MM.1S (cell line): ENCODE measurements around the gene FDX2.

Source experiments
- DNase-seq: peaks from one replicate; pipeline ENCODE4 v3.0.0-alpha.2; 2015
- H2AFZ ChIP-seq: fragments of 300-600 bp; sonication (generic); 2 replicates; pipeline ENCODE4 v1.6.0; 2016; ENCODE audit warnings: antibody characterized with exemption, low read length
- H3F3A ChIP-seq: fragments of 300-600 bp; sonication (generic); 2 replicates; pipeline ENCODE4 v1.6.1; 2016; ENCODE audit warnings: mild to moderate bottlenecking, antibody characterized with exemption, low read length, moderate library complexity, mixed read lengths; ENCODE audit not compliant: insufficient read depth
- H3K27ac ChIP-seq: fragments of 300-600 bp; sonication (generic); 2 replicates; pipeline ENCODE4 v1.5.1; 2016; ENCODE audit warnings: mild to moderate bottlenecking, low read length
- H3K27me3 ChIP-seq: fragments of 300-600 bp; sonication (generic); replicated peaks from 2 replicates; pipeline ENCODE4 v1.6.0; 2016; ENCODE audit warnings: low read length; ENCODE audit not compliant: insufficient read depth
- H3K36me3 ChIP-seq: fragments of 300-600 bp; sonication (generic); replicated peaks from 2 replicates; pipeline ENCODE4 v1.6.1; 2016; ENCODE audit warnings: mild to moderate bottlenecking, low read length, mixed read lengths; ENCODE audit not compliant: insufficient read depth
- H3K4me1 ChIP-seq: fragments of 300-600 bp; sonication (generic); 2 replicates; pipeline ENCODE4 v1.6.1; 2016; ENCODE audit warnings: low read length, mixed read lengths
- H3K4me2 ChIP-seq: fragments of 300-600 bp; sonication (generic); 2 replicates; pipeline ENCODE4 v1.6.0; 2016; ENCODE audit warnings: low read depth, low read length
- H3K4me3 ChIP-seq: fragments of 300-600 bp; sonication (generic); 2 replicates; pipeline ENCODE4 v1.5.1; 2016; ENCODE audit warnings: low read length, mixed read lengths
- H3K79me2 ChIP-seq: fragments of 300-600 bp; sonication (generic); 2 replicates; pipeline ENCODE4 v1.6.1; 2016; ENCODE audit warnings: mixed run types, low read length, mixed read lengths
- H3K9ac ChIP-seq: fragments of 300-600 bp; sonication (generic); 2 replicates; pipeline ENCODE4 v1.6.1; 2016; ENCODE audit warnings: low read length, mixed read lengths
- H3K9me2 ChIP-seq: fragments of 300-600 bp; sonication (generic); replicated peaks from 2 replicates; pipeline ENCODE4 v1.6.1; 2016; ENCODE audit warnings: mild to moderate bottlenecking, low read length, mixed read lengths; ENCODE audit not compliant: insufficient read depth
- H3K9me3 ChIP-seq: fragments of 300-600 bp; sonication (generic); replicated peaks from 2 replicates; pipeline ENCODE4 v1.6.1; 2016; ENCODE audit warnings: mild to moderate bottlenecking, low read length, mixed read lengths; ENCODE audit not compliant: insufficient read depth
- H4K20me1 ChIP-seq: fragments of 300-600 bp; sonication (generic); 2 replicates; pipeline ENCODE4 v1.6.1; 2016; ENCODE audit warnings: mild to moderate bottlenecking, low read length, moderate library complexity, mixed read lengths; ENCODE audit not compliant: insufficient read depth
- CTCF ChIP-seq: fragments of 300-600 bp; sonication (generic); IDR thresholded peaks from 2 replicates; pipeline ENCODE4 v1.5.1; 2016; ENCODE audit warnings: antibody characterized with exemption, low read length, mixed read lengths
- EZH2 ChIP-seq: fragments of 300-600 bp; sonication (generic); optimal IDR thresholded peaks from 2 replicates; pipeline ENCODE3; 2017; ENCODE audit warnings: low read depth, mild to moderate bottlenecking, antibody characterized with exemption, low read length, mixed read lengths
- EZH2phosphoT487 ChIP-seq: fragments of 300-600 bp; sonication (generic); IDR thresholded peaks from 2 replicates; pipeline ENCODE4 v1.6.1; 2018; ENCODE audit warnings: antibody characterized with exemption, low read length

FDX2 gene

GRCh38 chr19:10270180-10270615 is 45.6 kb downstream of the FDX2 start:
- peak overlapping the region; percentile 36; the same call in 1 of the 2 replicates for H3K9ac ChIP-seq
- no peaks in the 10 kb centered on the region for H3K9me3 ChIP-seq
- H3K9me2 ChIP-seq: no peaks in the 10 kb centered on the region
- peak overlapping the region; percentile 81 for H2AFZ ChIP-seq
- H3K27me3 ChIP-seq: no peaks in the 10 kb centered on the region
- TF ChIP-seq EZH2phosphoT487 (no peak), EZH2 (no peak), CTCF (no peak)
- no peaks in the 10 kb centered on the region for H3F3A ChIP-seq
- H4K20me1 ChIP-seq: no peaks in the 10 kb centered on the region
- H3K4me1 ChIP-seq: 0 out of 2 replicates have a peak, but pooled peaks cover 13% of the 10 kb centered on the region
- no peaks in the 10 kb centered on the region for H3K36me3 ChIP-seq
- H3K27ac ChIP-seq: peak overlapping the region; percentile 46; the same call in 1 of the 2 replicates
- H3K4me2 ChIP-seq: peak overlapping the region; percentile 98
- H3K79me2 ChIP-seq: peaks cover 8% of the 10 kb centered on the region; the same call in 1 of the 2 replicates
- H3K4me3 ChIP-seq: peak overlapping the region; percentile 57
- peak; percentile 41 for DNase-seq

- Histone ChIP-seq H3K4me3 (peak overlapping the region; percentile 57), H4K20me1 (no peaks in the 10 kb centered on the region), H3K79me2 (peaks cover 8% of the 10 kb centered on the region; the same call in 1 of the 2 replicates), H3K27me3 (no peaks in the 10 kb centered on the region), H3F3A (no peaks in the 10 kb centered on the region), H2AFZ (peak overlapping the region; percentile 81), H3K27ac (peak overlapping the region; percentile 46; the same call in 1 of the 2 replicates), H3K36me3 (no peaks in the 10 kb centered on the region), H3K9me2 (no peaks in the 10 kb centered on the region), H3K4me2 (peak overlapping the region; percentile 98), H3K9me3 (no peaks in the 10 kb centered on the region), H3K4me1 (0 out of 2 replicates have a peak, but pooled peaks cover 13% of the 10 kb centered on the region), H3K9ac (peak overlapping the region; percentile 36; the same call in 1 of the 2 replicates)
- TF ChIP-seq EZH2 (no peak), EZH2phosphoT487 (no peak), CTCF (peak; percentile 90)
- peak; percentile 74 for DNase-seq
Measured at GRCh38 chr19:10269333-10270179, 46.3 kb downstream of the FDX2 start.

- H4K20me1 ChIP-seq: no peaks in the 10 kb centered on the region
- no peaks in the 10 kb centered on the region for H3K27me3 ChIP-seq
- no peak overlapping the region for H3K4me2 ChIP-seq
- no peak overlapping the region for H3K9ac ChIP-seq
- DNase-seq: no peak
- no peaks in the 10 kb centered on the region for H3K9me2 ChIP-seq
- H3K27ac ChIP-seq: no peak overlapping the region
- no peak overlapping the region for H3K4me3 ChIP-seq
- peaks cover 8% of the 10 kb centered on the region; the same call in 1 of the 2 replicates for H3K79me2 ChIP-seq
- 0 out of 2 replicates have a peak, but pooled peaks cover 13% of the 10 kb centered on the region for H3K4me1 ChIP-seq
- H3K9me3 ChIP-seq: no peaks in the 10 kb centered on the region
- TF ChIP-seq EZH2phosphoT487: no peak
- no peak for TF ChIP-seq EZH2
- TF ChIP-seq CTCF: no peak
- H2AFZ ChIP-seq: no peak overlapping the region
- H3K36me3 ChIP-seq: no peaks in the 10 kb centered on the region
- no peaks in the 10 kb centered on the region for H3F3A ChIP-seq
Measured at GRCh38 chr19:10268071-10268470, 47.7 kb downstream of the FDX2 start.
